MM.1S (cell line): ENCODE data around the gene TMEM219.
"Not testable (repeated sequence)": the region's sequence is repeated elsewhere in the genome, so short reads cannot be mapped to it uniquely, and the experiment has no call there.

ENCODE experiments used
- CTCF ChIP-seq: fragments of 300-600 bp; sonication (generic); IDR thresholded peaks from 2 replicates; pipeline ENCODE4 v1.5.1; 2016; ENCODE audit warnings: antibody characterized with exemption, low read length, mixed read lengths
- EZH2 ChIP-seq: fragments of 300-600 bp; sonication (generic); optimal IDR thresholded peaks from 2 replicates; pipeline ENCODE3; 2017; ENCODE audit warnings: low read depth, mild to moderate bottlenecking, antibody characterized with exemption, low read length, mixed read lengths
- EZH2phosphoT487 ChIP-seq: fragments of 300-600 bp; sonication (generic); IDR thresholded peaks from 2 replicates; pipeline ENCODE4 v1.6.1; 2018; ENCODE audit warnings: antibody characterized with exemption, low read length

GRCh38 chr16:29959821-29960220, 2.1 kb upstream of the TMEM219 start:
- not testable (repeated sequence) for TF ChIP-seq CTCF, EZH2phosphoT487, EZH2
